Measurements from ENCODE around the gene PLXNB2. TPM values are rescaled to one million over a fixed set of nuclear protein-coding genes. Genes with fewer than 3 reads are reported as not detected.

The PLXNB2 gene
- polyA plus RNA-seq, 1 experiment: 68.0 TPM

DNA sequence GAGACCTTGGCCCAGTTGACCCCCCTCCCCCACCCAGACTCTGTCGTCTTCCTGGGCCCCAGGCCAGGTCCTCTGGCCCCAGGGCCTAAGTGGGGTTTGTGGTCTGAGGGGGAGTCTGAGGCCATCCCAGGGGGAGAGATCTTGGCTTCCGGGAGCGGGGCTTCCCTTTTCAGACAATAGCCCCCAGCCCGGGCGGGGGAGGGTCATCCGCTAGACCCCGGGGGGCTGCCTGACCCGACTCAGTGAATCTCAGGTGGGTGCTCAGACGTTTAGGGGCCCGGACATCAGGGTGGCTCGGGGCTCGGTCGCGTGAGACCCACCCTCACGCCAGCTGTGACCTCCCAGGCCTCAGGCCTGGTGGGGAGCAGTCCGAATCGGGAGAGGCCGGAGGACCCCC is 37.9 kb downstream of the PLXNB2 start:
- no peak overlapping the region for H3K27ac ChIP-seq (ENCODE audit: low read depth, low read length)
- no peak for TF ChIP-seq CTCF (IDR thresholded peaks at IDR 0.05; ENCODE audit: low read depth, low read length)
- CTCF ChIA-PET: no interaction called here

GRCh38 chr22:50268655-50269113 is 38.8 kb downstream of the PLXNB2 start:
- Histone ChIP-seq H3K27ac (ENCODE audit: low read depth, low read length) (no peak overlapping the region), H3K27me3 (ENCODE audit: control insufficient read depth, insufficient read depth, low read length) (no peaks in the 10 kb centered on the region), H3K4me3 (ENCODE audit: low read depth, low read length) (no peak overlapping the region), H3K9me3 (ENCODE audit: control insufficient read depth, insufficient read depth, low read length) (peaks cover 10% of the 10 kb centered on the region; the same call in 1 of the 2 replicates)
- no peak for DNase-seq (ENCODE audit: low read depth, low spot score)
- ChIA-PET POLR2A (no interaction called here), CTCF (interaction anchor here (0.5 kb wide), 1 partner anchor 8 kb away, joined by 5 read pairs; no protein-coding TSS in a partner anchor)
- TF ChIP-seq CTCF (IDR thresholded peaks at IDR 0.05; ENCODE audit: low read depth, low read length): no peak

More for the DNA sequence above, 37.9 kb downstream of the PLXNB2 start:
- Histone ChIP-seq H3K9me3 (ENCODE audit: control insufficient read depth, insufficient read depth, low read length) (peaks cover 10% of the 10 kb centered on the region; the same call in 1 of the 2 replicates), H3K27me3 (ENCODE audit: control insufficient read depth, insufficient read depth, low read length) (no peaks in the 10 kb centered on the region), H3K4me3 (ENCODE audit: low read depth, low read length) (peak overlapping the region; percentile 52)
- DNase-seq (ENCODE audit: low read depth, low spot score): no peak
- POLR2A ChIA-PET: no interaction called here

- ChIA-PET POLR2A (interaction anchor here (0.5 to 0.7 kb wide), 2 partner anchors 8 to 21 kb away, joined by 3 to 6 read pairs; no protein-coding TSS in a partner anchor), CTCF (interaction anchor here (0.7 to 1.5 kb wide), 3 partner anchors 17 to 74 kb away, joined by 3 to 10 read pairs (median 6); partner anchors contain the start of gene HDAC10)
- DNase-seq (ENCODE audit: low read depth, low spot score): no peak
- Histone ChIP-seq H3K9me3 (ENCODE audit: control insufficient read depth, insufficient read depth, low read length) (peaks cover 10% of the 10 kb centered on the region; the same call in 1 of the 2 replicates), H3K27ac (ENCODE audit: low read depth, low read length) (no peak overlapping the region), H3K27me3 (ENCODE audit: control insufficient read depth, insufficient read depth, low read length) (no peaks in the 10 kb centered on the region), H3K4me3 (ENCODE audit: low read depth, low read length) (peak overlapping the region; percentile 54)
- peak; percentile 23 for TF ChIP-seq CTCF (IDR thresholded peaks at IDR 0.05; ENCODE audit: low read depth, low read length)
These were observed 39.7 kb downstream of the PLXNB2 start for GRCh38 chr22:50267591-50268390.

DNA sequence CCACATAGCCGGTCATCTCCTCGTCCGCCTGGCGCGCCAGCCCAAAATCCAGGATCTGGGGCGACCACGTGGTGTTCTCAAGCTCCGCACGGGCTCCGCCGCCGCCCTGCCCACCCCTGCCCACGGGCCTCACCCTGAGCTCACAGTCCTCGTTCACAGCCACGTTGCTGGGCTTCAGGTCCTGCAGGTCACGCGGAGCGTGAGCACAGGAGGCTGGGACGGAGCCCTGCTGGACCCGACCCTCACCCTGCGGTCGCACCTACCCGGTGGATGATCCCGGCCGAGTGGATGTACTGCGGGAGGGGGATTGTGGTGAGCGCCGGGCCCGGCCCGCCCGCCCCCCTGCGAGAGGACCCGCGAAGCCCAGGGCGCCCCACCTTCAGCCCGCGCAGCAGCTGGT is 40.5 kb downstream of the PLXNB2 start:
- Histone ChIP-seq H3K4me3 (ENCODE audit: low read depth, low read length) (peak overlapping the region; percentile 38; the same call in 1 of the 2 replicates), H3K9me3 (ENCODE audit: control insufficient read depth, insufficient read depth, low read length) (peaks cover 10% of the 10 kb centered on the region; the same call in 1 of the 2 replicates), H3K27ac (ENCODE audit: low read depth, low read length) (no peak overlapping the region), H3K27me3 (ENCODE audit: control insufficient read depth, insufficient read depth, low read length) (no peaks in the 10 kb centered on the region)
- ChIA-PET POLR2A (interaction anchor here (0.5 to 0.7 kb wide), 2 partner anchors 9 to 20 kb away, joined by 3 to 6 read pairs; no protein-coding TSS in a partner anchor), CTCF (interaction anchor here (0.7 to 1.5 kb wide), 3 partner anchors 16 to 75 kb away, joined by 3 to 10 read pairs (median 6); partner anchors contain the start of gene HDAC10)
- DNase-seq (ENCODE audit: low read depth, low spot score): no peak
- no peak for TF ChIP-seq CTCF (IDR thresholded peaks at IDR 0.05; ENCODE audit: low read depth, low read length)

All from AG04450 (cell line).